Naive thymus-derived CD8-positive, alpha-beta T cell (primary cell): ENCODE measurements around the gene TNNT1. TPM values are rescaled to one million over a fixed set of nuclear protein-coding genes. Genes with fewer than 3 reads are reported as not detected.
A peak's percentile ranks its signal among the peaks of the same experiment; 100 is the strongest.

Experiments
- ATAC-seq, 2 donors: fragments of 150-1000 bp; cut with Tn5 transposase in 1 of 2; sonication (Bioruptor Pico), chemical (Tn5 transposase) in 1 of 2; 1 replicate in 1 of 2; 2 replicates in 1 of 2; pipeline ENCODE4 v1.10.0; 2021; ENCODE audit warnings: mild to moderate bottlenecking in 2 of 2, moderate library complexity in 2 of 2
- POLR2A ChIA-PET: fragments of 350-600 bp; sonication (Branson Sonifier 250); formaldehyde crosslinking; loops from one replicate; lab custom pipeline; 2021; ENCODE audit warnings: antibody characterized with exemption; lab: Charles Lee
- DNase-seq, 10 donors: peaks; one replicate each; pipeline versions ENCODE4 v3.0.0 to v3.0.0-alpha.2; 2020 to 2022
- H3K27ac Mint-ChIP-seq, 10 donors: one replicate each; pipeline ENCODE4 v1.8.0; 2020 to 2022; ENCODE audit warnings: mild to moderate bottlenecking in 10 of 10, mixed read lengths in 10 of 10, moderate library complexity in 4 of 10, inconsistent platforms in 1 of 10
- H3K27me3 Mint-ChIP-seq, 5 donors: one replicate each; pipeline ENCODE4 v1.8.0; 2021 to 2022; ENCODE audit warnings: mixed read lengths in 5 of 5
- H3K36me3 Mint-ChIP-seq, 3 donors: one replicate each; pipeline ENCODE4 v1.8.0; 2020 to 2022; ENCODE audit warnings: mixed read lengths in 3 of 3, mild to moderate bottlenecking in 2 of 3, inconsistent platforms in 1 of 3
- H3K4me1 Mint-ChIP-seq, 4 donors: one replicate each; pipeline ENCODE4 v1.8.0; 2021 to 2022; ENCODE audit warnings: mixed read lengths in 4 of 4
- H3K4me3 Mint-ChIP-seq, 10 donors: one replicate each; pipeline ENCODE4 v1.8.0; 2020 to 2022; ENCODE audit warnings: mild to moderate bottlenecking in 10 of 10, mixed read lengths in 10 of 10, moderate library complexity in 6 of 10, inconsistent platforms in 1 of 10
- H3K9me3 Mint-ChIP-seq, 9 donors: one replicate each; pipeline ENCODE4 v1.8.0; 2020 to 2022; ENCODE audit warnings: mixed read lengths in 9 of 9, mild to moderate bottlenecking in 3 of 9, inconsistent platforms in 1 of 9, moderate library complexity in 1 of 9
- polyA plus RNA-seq, 3 donors: library from polyadenylated mRNA; unstranded; fragments of 300-500 nt; fragmentation: Illumina TruSeq; gene quantifications; one replicate each; pipeline ENCODE4 v1.2.3, GENCODE V29; 2021
- total RNA-seq, 8 experiments: library from RNA in 2 of 8; stranded (reverse) in 2 of 8; gene quantifications; one replicate each; pipeline ENCODE4 v1.2.3 and lab custom pipeline; 2021 to 2026

The TNNT1 gene
- total and polyA plus RNA-seq, 5 experiments from 2014 or later: not detected

DNA sequence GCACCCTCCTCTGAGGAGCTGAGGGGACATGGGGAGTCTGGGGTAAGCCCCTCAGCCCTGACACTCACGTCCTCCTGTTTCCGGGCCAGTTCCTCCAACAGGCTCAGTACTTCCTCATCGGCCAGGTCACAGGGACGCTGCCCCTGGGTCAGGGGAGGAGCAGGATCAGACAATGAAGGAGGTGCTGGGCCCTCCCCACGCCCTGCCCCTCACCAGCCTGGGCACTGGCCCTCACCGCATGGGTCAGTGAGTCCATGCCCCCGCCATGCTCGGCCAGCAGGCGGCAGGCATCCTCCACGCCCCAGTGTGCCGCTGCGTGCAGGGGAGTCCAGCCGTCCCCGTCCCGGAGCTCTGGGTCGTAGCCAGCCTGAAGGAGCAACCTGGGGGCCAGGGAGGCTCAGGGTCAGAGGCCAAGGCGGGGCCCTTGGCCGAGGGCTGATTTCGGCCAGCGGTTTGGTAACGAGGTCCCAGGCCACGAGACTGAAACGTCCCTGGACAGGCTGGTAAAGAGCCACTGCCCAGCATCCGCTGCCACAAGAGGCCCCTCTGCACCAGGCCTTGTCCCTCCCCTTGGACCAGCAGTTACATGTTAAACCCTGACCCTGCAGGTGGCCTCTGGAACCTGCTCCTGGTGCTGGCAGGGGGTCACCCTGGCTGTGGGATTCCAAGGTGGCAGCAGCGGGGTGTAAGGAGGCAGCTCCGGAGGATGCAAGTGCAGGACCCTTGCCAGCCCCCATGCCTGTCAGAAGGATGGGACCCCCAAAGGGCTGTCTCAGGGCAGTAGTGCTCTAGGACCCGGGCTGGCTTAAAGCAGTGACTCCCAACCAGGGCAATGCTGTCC is 50.1 kb downstream of the TNNT1 start:
- H3K4me3 Mint-ChIP-seq: no peak overlapping the region
- H3K27ac Mint-ChIP-seq: no peak overlapping the region
- H3K4me1 Mint-ChIP-seq: no peaks in the 10 kb centered on the region
- peak in 1 of 10 donors; percentile 56 for DNase-seq
- H3K36me3 Mint-ChIP-seq: peaks cover 0 to 47% (median 34%) of the 10 kb centered on the region in 3 donors
- no peaks in the 10 kb centered on the region for H3K9me3 Mint-ChIP-seq
- POLR2A ChIA-PET: interaction anchor here (0.6 kb wide), 1 partner anchor 36 kb away, joined by 3 read pairs; the partner anchor contains the start of gene RDH13
- H3K27me3 Mint-ChIP-seq: no peaks in the 10 kb centered on the region
- ATAC-seq: no peak

DNA sequence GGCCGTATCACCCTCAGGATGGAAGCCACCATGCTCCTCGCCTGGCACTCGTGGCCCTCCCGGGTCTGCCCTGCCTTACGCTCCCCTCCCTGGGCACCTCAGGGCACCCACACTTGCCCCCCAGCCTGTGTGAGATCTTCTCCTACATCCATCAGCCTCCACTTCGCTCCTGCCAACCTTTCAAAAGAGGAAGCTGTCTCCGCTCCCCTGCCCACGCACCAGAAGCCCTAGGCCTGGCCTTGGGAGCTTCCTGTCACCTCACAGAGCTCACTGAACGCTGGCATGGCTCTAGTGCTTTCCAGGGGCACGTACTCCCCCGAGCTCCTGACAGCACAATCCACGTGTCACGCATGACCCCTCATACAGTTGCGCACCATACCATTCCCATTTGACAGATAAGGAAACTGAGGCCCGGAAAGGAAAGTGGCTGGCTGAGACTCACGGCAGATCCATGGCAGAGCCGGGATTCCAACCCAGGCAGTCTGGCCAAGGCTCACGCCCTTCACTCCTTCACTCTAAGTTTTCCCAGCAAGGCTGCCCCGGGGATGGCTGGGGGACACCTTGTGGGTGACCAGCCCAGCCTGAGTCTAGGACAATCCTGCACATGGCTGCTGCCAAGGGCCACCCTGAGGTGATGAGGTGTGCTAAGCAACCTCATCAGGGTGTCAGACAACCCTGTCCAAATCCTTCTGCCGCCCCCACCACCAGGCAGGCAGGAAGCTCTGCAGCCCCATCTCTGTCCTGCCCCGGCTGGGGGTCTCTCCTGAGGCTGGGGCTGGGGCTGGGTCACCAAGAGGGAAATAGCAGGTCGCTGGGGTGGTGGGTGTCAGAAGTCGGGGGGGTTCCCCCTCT is 50.9 kb downstream of the TNNT1 start:
- H3K36me3 Mint-ChIP-seq: peaks cover 0 to 41% (median 29%) of the 10 kb centered on the region in 3 donors
- no peaks in the 10 kb centered on the region for H3K4me1 Mint-ChIP-seq
- POLR2A ChIA-PET: interaction anchor here (0.6 kb wide), 2 partner anchors 35 to 532 kb away, joined by 3 to 4 read pairs; partner anchors contain the start of gene RDH13

DNA sequence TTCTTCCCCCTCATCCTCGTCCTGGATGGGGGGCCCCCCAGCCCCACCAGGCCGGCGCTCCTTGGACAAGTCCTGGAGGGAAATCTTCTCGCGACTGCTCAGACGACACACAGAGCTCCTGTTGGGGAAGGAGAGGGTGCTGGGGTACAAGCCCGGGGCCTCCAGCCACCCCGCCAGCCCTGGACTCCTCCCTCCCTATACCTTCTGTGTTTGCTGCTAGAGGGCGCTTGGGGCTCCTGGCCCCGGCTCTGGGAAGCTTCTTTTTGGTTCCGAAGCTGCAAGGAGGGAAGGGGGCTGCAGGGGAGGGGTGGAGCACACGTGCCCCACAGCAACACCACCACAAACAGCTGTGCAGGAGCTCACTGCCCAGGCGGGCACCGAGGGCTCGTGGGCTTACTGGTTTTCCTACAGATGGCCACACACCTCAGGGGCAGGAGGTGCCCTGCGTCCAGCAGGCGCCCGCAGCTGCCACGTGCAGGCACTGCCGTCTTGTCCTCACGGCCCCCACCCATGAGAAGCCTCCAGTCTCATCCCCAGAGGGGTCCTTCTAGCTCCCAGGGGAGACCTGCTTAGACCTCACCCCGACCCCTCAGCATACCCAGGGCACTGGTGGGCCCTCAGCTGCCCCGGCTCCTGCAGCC is 52.8 kb downstream of the TNNT1 start:
- no peaks in the 10 kb centered on the region for H3K9me3 Mint-ChIP-seq
- DNase-seq: peak in 1 of 10 donors; percentile 34
- no peak overlapping the region for H3K4me3 Mint-ChIP-seq
- H3K4me1 Mint-ChIP-seq: no peaks in the 10 kb centered on the region
- H3K27me3 Mint-ChIP-seq: no peaks in the 10 kb centered on the region
- POLR2A ChIA-PET: no interaction called here
- H3K27ac Mint-ChIP-seq: no peak overlapping the region
- peaks cover 0 to 24% (median 17%) of the 10 kb centered on the region in 3 donors for H3K36me3 Mint-ChIP-seq
- ATAC-seq: no peak

More for the DNA sequence above, 50.9 kb downstream of the TNNT1 start:
- DNase-seq (peak in 1 of 10 donors; percentile 54), ATAC-seq (no peak)
- Mint-ChIP-seq H3K27me3 (no peaks in the 10 kb centered on the region), H3K9me3 (no peaks in the 10 kb centered on the region), H3K27ac (no peak overlapping the region), H3K4me3 (no peak overlapping the region)

DNA sequence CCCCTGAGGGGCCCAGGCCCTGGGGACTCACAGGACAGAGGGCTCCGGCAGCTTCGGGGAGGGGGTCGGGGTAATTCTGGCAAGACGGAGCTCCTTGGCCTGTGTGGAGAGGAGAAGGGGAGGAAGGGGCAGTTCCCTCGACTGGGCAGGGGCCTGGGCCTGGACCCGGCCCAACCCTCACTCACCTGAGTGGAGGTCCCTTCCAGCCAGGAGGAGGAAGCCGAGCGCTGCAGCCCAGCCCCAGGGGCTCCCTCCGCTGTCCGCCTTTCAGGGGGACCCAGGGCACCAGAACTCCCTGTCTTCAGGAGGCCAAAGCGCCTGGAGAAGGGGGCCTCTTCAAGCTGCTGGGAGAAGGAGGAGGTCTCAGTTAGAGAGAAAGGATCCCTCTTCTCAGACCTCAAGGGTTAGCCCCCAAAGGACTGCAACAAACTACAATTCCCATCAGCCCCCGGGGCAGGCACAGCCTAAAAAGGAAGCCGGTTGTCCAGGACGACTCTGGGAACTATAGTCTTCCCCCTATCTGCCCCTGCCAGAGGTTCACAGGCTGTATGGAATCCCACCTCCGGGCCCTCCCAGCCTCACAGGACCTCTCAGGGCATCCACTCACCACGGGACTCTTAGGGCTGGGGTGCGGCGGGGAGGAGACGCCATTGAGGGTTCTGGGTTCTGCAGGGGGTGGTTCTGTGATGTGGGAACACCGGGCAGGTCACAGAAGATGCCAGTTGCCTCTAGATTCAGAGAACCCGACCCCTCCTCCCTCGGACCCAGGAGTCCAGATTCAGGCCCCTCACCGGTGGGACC is 53.5 kb downstream of the TNNT1 start:
- no peak for DNase-seq
- Mint-ChIP-seq H3K27ac (no peak overlapping the region), H3K4me3 (no peak overlapping the region), H3K27me3 (no peaks in the 10 kb centered on the region), H3K36me3 (peaks cover 0 to 27% (median 18%) of the 10 kb centered on the region in 3 donors), H3K9me3 (no peaks in the 10 kb centered on the region), H3K4me1 (peaks cover 0 to 1% (median 0%) of the 10 kb centered on the region in 4 donors)
- POLR2A ChIA-PET: no interaction called here
- ATAC-seq: no peak

DNA sequence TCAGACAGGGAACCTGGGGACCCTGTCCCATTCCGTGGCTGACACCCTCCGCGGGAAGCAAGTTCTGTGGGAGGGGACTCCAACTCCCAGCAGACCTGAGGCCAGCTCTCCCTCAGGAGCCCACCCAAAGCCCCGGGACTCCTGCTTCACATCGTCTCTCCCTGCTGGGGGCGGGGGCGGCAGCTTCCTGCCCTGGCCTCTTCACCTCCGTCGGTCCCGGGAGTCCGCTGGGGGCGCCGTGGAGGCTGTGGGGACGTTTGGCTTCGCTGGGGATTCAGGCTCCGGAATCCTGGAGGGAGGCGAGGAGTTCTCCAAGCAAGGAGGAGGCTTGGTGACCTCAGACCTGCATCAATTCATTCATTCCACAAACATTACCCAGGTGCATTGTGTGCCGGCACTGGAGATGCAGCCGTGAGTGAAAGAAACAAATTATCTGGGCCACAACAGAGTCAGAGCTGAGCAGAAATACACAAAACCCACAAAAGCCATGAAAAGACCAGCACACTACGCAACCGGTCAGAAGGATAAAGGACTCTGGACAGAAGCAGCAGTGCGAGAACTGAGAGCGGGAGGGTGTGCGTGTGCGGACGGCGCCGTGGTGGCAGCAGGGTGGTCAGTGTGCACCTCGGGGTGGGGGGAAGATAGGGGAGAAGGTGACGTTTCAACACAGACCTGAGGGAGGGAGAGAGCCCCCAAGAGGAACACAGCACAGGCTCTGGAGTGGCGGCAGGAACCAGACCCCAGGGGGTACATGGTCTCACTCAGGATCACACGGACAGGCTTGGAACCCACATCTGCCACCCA is 54.3 kb downstream of the TNNT1 start:
- H3K9me3 Mint-ChIP-seq: no peaks in the 10 kb centered on the region
- peaks cover 2 to 5% (median 3%) of the 10 kb centered on the region in 5 donors for H3K27me3 Mint-ChIP-seq
- peaks cover under 1 to 4% (median 3%) of the 10 kb centered on the region in 4 donors for H3K4me1 Mint-ChIP-seq
- ATAC-seq (no peak), DNase-seq (no peak)
- peaks cover 0 to 29% (median 14%) of the 10 kb centered on the region in 3 donors for H3K36me3 Mint-ChIP-seq
- POLR2A ChIA-PET: no interaction called here
- H3K27ac Mint-ChIP-seq: no peak overlapping the region
- no peak overlapping the region for H3K4me3 Mint-ChIP-seq

DNA sequence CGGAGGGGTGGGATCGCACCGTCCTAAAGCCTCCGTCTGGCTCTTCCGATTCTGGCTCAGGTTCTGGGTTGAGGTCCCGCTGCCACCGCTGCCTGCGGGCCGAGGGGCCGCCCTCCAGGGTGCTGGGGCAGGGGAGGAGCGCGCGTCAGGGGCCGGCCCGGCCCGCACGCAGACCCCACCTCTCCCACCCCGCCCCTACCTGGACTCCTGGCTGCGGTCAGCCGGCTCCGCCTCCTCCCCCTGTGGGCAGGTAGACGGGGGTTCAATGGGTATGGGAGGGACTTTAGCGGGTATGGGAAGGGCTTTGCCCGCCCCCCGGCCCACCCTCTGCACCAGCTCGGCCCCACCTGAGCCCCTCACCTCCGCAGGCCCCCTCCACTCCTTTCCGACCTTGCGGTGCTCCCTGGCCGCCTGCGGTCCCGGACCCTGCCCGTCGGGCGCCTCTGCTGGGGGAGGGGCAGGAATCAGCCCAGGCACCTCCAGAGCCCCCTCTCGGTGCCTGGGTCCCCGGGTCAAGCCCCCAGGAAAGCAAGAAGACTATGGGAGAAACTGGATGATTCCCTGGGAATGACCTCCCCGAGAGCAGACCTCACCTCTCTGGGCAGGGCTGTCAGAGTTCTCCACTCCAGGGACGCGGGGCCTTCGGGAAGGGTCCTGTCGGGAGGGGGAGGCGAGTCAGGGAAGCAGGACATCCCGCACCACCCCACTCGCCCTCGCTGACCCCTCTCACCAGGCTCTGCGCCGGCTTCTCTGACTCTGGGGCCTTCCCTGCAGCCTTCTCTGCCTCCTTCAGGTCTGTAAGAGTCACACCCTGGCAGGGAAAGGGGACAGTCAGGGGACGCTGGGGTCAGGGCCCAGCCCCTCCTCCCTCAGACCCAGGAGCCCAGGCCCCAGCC is 56.3 kb downstream of the TNNT1 start:
- no peak for ATAC-seq
- Mint-ChIP-seq H3K4me3 (no peak overlapping the region), H3K27me3 (peaks cover 15 to 25% (median 18%) of the 10 kb centered on the region in 5 donors), H3K27ac (no peak overlapping the region), H3K4me1 (peaks cover 15 to 23% (median 18%) of the 10 kb centered on the region in 4 donors), H3K9me3 (peaks cover 0 to 2% (median 0%) of the 10 kb centered on the region in 9 donors), H3K36me3 (peaks cover 0 to 35% (median 9%) of the 10 kb centered on the region in 3 donors)
- POLR2A ChIA-PET: no interaction called here
- peak in 1 of 10 donors; percentile 32 for DNase-seq

GRCh38 chr19:55091955-55092354 is 57.1 kb downstream of the TNNT1 start:
- no peak for ATAC-seq
- Mint-ChIP-seq H3K27ac (no peak overlapping the region), H3K4me3 (no peak overlapping the region), H3K27me3 (peaks cover 19 to 32% (median 23%) of the 10 kb centered on the region in 5 donors), H3K4me1 (peaks cover 20 to 31% (median 24%) of the 10 kb centered on the region in 4 donors), H3K36me3 (peaks cover 0 to 35% (median 9%) of the 10 kb centered on the region in 3 donors), H3K9me3 (peaks cover 0 to 2% (median 0%) of the 10 kb centered on the region in 9 donors)
- POLR2A ChIA-PET: no interaction called here
- DNase-seq: peak in 1 of 10 donors; percentile 52

DNA sequence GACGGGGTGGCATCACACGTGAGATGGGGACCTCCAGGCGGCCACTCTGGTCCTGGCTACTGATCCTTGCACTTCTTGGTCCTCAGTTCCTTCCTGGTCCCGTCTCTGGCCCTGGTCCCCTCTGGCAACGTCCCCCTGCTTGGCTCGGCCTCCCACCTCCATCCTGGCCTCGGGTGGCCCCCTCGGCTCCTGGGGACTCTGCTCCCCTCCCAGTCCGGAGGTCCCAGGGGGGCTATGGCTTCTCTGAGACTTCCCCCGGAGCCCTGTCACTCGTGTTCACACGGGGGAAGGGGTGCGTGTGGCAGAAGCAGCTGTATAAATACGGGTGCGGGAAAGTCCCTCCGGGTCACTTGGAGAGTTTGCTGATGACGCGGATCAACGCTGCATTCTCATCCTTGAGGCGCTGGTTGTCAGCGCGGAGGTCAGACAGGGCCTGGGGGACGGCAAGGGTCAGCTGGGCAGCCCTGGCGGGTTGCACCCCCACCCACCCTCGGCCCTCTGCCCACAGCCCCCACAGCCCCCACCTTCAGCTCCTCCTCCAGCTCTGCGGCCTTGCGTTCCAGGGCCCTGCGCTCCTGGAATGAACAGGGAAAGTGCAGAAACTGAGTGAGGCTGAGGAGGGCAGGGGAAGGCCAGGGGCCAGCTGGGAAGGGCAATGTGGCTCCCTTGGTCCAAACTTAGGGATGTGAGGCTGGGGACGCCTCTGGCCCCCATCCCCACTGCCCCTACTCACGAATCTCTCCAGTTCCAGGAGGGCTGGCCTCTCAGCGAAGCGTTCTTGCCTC is 57.7 kb downstream of the TNNT1 start:
- peaks cover 0 to 35% (median 9%) of the 10 kb centered on the region in 3 donors for H3K36me3 Mint-ChIP-seq

GRCh38 chr19:55090564-55090963 is 58.4 kb downstream of the TNNT1 start:
- Mint-ChIP-seq H3K27ac (peak overlapping the region in 1 of 10 donors; percentile 37), H3K36me3 (peaks cover 0 to 33% (median 9%) of the 10 kb centered on the region in 3 donors), H3K27me3 (peaks cover 22 to 38% (median 27%) of the 10 kb centered on the region in 5 donors), H3K4me3 (no peak overlapping the region), H3K4me1 (peaks cover 20 to 31% (median 27%) of the 10 kb centered on the region in 4 donors), H3K9me3 (peaks cover 0 to 2% (median 0%) of the 10 kb centered on the region in 9 donors)
- ATAC-seq: no peak
- DNase-seq: peak in 1 of 10 donors; percentile 55
- POLR2A ChIA-PET: interaction anchor here (0.7 kb wide), 1 partner anchor 544 kb away, joined by 5 read pairs; no protein-coding TSS in a partner anchor

More for the DNA sequence above, 57.7 kb downstream of the TNNT1 start:
- H3K4me3 Mint-ChIP-seq: no peak overlapping the region
- H3K27ac Mint-ChIP-seq: no peak overlapping the region
- H3K27me3 Mint-ChIP-seq: peaks cover 19 to 33% (median 23%) of the 10 kb centered on the region in 5 donors
- peaks cover 20 to 31% (median 25%) of the 10 kb centered on the region in 4 donors for H3K4me1 Mint-ChIP-seq
- ATAC-seq: no peak
- H3K9me3 Mint-ChIP-seq: peaks cover 0 to 2% (median 0%) of the 10 kb centered on the region in 9 donors
- POLR2A ChIA-PET: interaction anchor here (0.7 kb wide), 1 partner anchor 543 kb away, joined by 5 read pairs; no protein-coding TSS in a partner anchor
- peak in 1 of 10 donors; percentile 60 for DNase-seq
